ENCODE data around the gene ZNF474.

DNA sequence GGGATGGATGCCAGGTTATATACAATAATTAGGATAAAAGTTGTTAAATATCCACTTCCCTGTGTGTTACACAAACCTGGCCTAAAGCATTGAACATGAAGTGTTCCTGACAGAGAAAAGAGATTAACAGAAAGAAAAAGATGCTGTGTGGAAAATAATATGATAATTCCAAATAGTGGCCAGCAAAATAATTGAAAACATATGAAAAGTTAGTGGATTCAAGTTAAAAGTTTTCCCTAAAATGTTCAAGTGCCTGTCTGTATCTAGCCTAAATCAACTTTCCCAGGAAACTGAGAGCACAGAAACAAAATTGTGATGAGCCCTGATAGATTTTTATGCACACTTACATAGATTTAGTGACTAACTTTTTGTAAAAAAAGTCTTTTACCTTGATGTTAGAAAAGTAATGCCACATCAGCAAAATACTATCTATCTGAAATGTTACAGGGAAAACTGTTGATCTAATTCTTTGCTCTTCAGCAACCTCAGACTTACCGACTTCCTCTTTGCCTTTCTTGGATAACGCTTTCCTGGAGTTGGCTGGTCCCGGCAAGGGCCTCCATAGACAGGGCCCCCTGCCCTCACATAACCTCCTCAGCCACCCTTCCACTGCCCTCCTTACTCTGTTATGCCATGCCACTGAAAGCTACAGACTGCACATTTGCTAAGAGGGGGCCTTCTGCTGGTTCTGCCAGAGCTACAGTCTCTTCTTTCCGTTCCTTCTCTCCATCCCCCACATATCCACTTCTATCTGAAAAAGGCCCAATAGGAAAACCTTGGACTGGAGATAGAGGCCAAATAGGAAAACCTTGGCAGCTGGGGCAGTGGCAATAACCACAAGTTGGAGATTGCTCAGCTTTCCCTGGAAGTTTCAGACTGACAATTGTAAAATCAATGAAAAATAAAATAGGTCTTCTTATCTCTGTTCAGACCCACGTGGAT lies 44.4 kb downstream of the ZNF474 start:
- TF ChIP-seq, protein P1, sequence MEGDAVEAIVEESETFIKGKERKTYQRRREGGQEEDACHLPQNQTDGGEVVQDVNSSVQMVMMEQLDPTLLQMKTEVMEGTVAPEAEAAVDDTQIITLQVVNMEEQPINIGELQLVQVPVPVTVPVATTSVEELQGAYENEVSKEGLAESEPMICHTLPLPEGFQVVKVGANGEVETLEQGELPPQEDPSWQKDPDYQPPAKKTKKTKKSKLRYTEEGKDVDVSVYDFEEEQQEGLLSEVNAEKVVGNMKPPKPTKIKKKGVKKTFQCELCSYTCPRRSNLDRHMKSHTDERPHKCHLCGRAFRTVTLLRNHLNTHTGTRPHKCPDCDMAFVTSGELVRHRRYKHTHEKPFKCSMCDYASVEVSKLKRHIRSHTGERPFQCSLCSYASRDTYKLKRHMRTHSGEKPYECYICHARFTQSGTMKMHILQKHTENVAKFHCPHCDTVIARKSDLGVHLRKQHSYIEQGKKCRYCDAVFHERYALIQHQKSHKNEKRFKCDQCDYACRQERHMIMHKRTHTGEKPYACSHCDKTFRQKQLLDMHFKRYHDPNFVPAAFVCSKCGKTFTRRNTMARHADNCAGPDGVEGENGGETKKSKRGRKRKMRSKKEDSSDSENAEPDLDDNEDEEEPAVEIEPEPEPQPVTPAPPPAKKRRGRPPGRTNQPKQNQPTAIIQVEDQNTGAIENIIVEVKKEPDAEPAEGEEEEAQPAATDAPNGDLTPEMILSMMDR (IDR thresholded peaks at IDR 0.05) = no peak
- TF ChIP-seq POLR2A (IDR thresholded peaks at IDR 0.05) = no peak

All from ovary (tissue), 3 donors.